Lung (tissue), 12 donors: ENCODE data around the gene PTPRJ. TPM values are rescaled to one million over a fixed set of nuclear protein-coding genes. Genes with fewer than 3 reads are reported as not detected.

Experiments used
- ATAC-seq: fragments of 200-7000 bp; cut with Tn5 transposase; one replicate; pipeline ENCODE4 v1.9.1; 2020; ENCODE audit warnings: moderate number of reproducible peaks; ENCODE audit not compliant: insufficient read depth, low FRiP score
- DNase-seq, 3 donors: peaks; one replicate each; pipeline ENCODE4 v3.0.0-alpha.2; 2013 to 2017
- H3K27ac ChIP-seq, 2 donors: one replicate each; pipeline ENCODE4 v1.5.1; 2013; ENCODE audit warnings: mild to moderate bottlenecking in 2 of 2, moderate library complexity in 2 of 2, control low read depth in 1 of 2, inconsistent platforms in 1 of 2, low read depth in 1 of 2, low read length in 1 of 2
- H3K27me3 ChIP-seq, 3 donors: one replicate each; pipeline ENCODE4 v1.5.1; 2013; ENCODE audit warnings: low read length in 2 of 3; ENCODE audit not compliant: control insufficient read depth in 3 of 3, insufficient read depth in 3 of 3
- H3K36me3 ChIP-seq, 4 donors: one replicate each; pipeline ENCODE4 v1.5.1; 2013; ENCODE audit warnings: low read length in 4 of 4, mild to moderate bottlenecking in 1 of 4, moderate library complexity in 1 of 4; ENCODE audit not compliant: control insufficient read depth in 4 of 4, insufficient read depth in 4 of 4
- H3K4me1 ChIP-seq, 5 donors: one replicate each; pipeline ENCODE4 v1.5.1; 2013; ENCODE audit warnings: low read length in 5 of 5, mild to moderate bottlenecking in 2 of 5, moderate library complexity in 1 of 5; ENCODE audit not compliant: control insufficient read depth in 5 of 5, insufficient read depth in 5 of 5
- H3K4me3 ChIP-seq: one replicate; pipeline ENCODE4 v1.5.1; 2013; ENCODE audit warnings: mild to moderate bottlenecking, control low read depth, moderate library complexity
- H3K9ac ChIP-seq, 2 donors: one replicate each; pipeline ENCODE4 v1.5.1; 2013; ENCODE audit warnings: low read length in 2 of 2, control low read depth in 1 of 2; ENCODE audit not compliant: insufficient read depth in 1 of 2
- H3K9me3 ChIP-seq, 4 donors: one replicate each; pipeline ENCODE4 v1.5.1; 2013; ENCODE audit warnings: low read length in 3 of 4, mild to moderate bottlenecking in 1 of 4, moderate library complexity in 1 of 4; ENCODE audit not compliant: control insufficient read depth in 4 of 4, insufficient read depth in 3 of 4
- CTCF ChIP-seq: IDR thresholded peaks from 2 replicates; pipeline ENCODE4 v1.5.1; 2012; ENCODE audit warnings: mild to moderate bottlenecking; ENCODE audit errors: control extremely low read depth, extremely low read depth
- WGBS, 2 donors: extraction: QIAGEN DNeasy Blood & Tissue Kit; methylation state at CpG; one replicate each; pipeline ENCODE4 v1.1.7; 2013; 5-methylcytosine and 5-hydroxymethylcytosine counted together
- polyA plus RNA-seq, 2 donors: library from polyadenylated mRNA; stranded (reverse); fragments of 200-250 nt; gene quantifications; one replicate each; pipeline ENCODE4 v1.2.1, GENCODE V29; 2013
- total RNA-seq, 2 donors: library from RNA; depleted of rRNA in 1 of 2; stranded (reverse); fragments of >200 nt in 1 of 2; gene quantifications; one replicate each; pipeline ENCODE4 v1.2.1, GENCODE V29; 2014 to 2021
- donor health status: control.
- donor health status: control.
- donor health status: Bipolar disorder and iron deficiency.
- donor health status: healthy.
- donor health status: DM: yes; HTN: yes; CAD: no.

PTPRJ gene
- total and polyA plus RNA-seq, 4 donors: 3.9 to 51.4 (median 32.0) TPM

- no peak overlapping the region for H3K27ac ChIP-seq
- no peaks in the 10 kb centered on the region for H3K36me3 ChIP-seq
- no peak overlapping the region for H3K4me3 ChIP-seq
- no peak overlapping the region for H3K9ac ChIP-seq
- 89 to 92% methylated on average over 4 of the region's 4 CpGs for WGBS, 2 donors
- no peak for TF ChIP-seq CTCF
- H3K9me3 ChIP-seq: peaks cover 0 to 1% (median 0%) of the 10 kb centered on the region in 4 donors
- ATAC-seq (no peak), DNase-seq (no peak)
- H3K27me3 ChIP-seq: no peaks in the 10 kb centered on the region
- H3K4me1 ChIP-seq: peaks cover 4 to 24% (median 12%) of the 10 kb centered on the region in 5 donors
Measured at GRCh38 chr11:48091426-48092102, 111.2 kb downstream of the PTPRJ start.

GRCh38 chr11:48093323-48093722 is 113.0 kb downstream of the PTPRJ start:
- H3K4me3 ChIP-seq: no peak overlapping the region
- no peaks in the 10 kb centered on the region for H3K27me3 ChIP-seq
- H3K9me3 ChIP-seq: peaks cover 0 to 1% (median 0%) of the 10 kb centered on the region in 4 donors
- H3K4me1 ChIP-seq: peaks cover 4 to 24% (median 8%) of the 10 kb centered on the region in 5 donors
- 69 to 83% methylated on average over 4 of the region's 4 CpGs for WGBS, 2 donors
- H3K9ac ChIP-seq: no peak overlapping the region
- H3K36me3 ChIP-seq: no peaks in the 10 kb centered on the region
- no peak for TF ChIP-seq CTCF
- DNase-seq (no peak), ATAC-seq (no peak)
- no peak overlapping the region for H3K27ac ChIP-seq

DNA sequence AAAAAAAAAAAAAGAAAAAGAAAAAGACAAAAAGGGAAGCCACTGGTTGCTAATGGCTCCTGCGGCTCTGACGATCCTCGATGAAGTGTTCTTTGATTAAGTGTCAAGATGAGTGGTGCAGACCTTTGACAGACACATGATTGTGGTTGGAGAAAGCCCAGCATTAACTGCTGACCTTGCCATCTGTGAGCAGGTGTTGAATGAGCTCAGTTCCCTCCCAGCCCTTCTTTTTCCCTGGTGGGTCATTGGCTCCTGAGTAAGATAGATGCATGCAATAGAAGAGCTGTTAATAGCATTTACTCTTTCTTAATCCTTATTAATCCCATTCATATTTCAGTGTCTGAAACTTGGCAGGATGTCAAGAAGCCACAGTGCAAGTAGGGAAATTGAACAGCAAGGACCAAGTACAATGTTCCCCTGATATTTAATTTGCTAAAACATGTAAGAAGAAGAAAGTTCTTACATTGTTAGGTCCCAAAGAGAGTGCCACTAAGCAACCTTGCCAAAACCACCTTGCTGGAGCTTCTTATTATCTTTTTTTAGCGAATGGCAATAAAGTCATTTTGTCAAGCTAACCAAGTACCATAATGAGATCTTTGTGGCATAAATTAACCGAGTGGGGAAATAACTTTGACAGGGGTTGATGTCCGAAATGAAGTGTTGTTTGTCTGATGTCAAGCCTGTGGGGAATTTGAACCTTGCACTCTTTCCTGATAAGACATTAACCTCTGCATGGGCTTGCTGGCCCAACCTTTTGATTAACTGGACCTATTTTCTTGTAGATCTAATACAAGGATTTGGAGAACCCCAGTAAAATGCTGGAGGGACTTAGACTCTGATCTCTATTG is 113.7 kb downstream of the PTPRJ start:
- peaks cover 0 to 1% (median 0%) of the 10 kb centered on the region in 4 donors for H3K9me3 ChIP-seq
- no peak overlapping the region for H3K4me3 ChIP-seq
- H3K27me3 ChIP-seq: no peaks in the 10 kb centered on the region
- no peak overlapping the region for H3K27ac ChIP-seq
- ATAC-seq: no peak
- peak; percentile 44 to 74 (median 70) for DNase-seq
- peaks cover 4 to 20% (median 8%) of the 10 kb centered on the region in 5 donors for H3K4me1 ChIP-seq
- H3K36me3 ChIP-seq: no peaks in the 10 kb centered on the region
- no peak overlapping the region for H3K9ac ChIP-seq
- WGBS, 2 donors: 42 to 59% methylated on average over 6 of the region's 6 CpGs
- no peak for TF ChIP-seq CTCF
